Parathyroid adenoma (tissue), 2 donors: ENCODE data around the gene PKHD1.

Experiments used
- H2AFZ ChIP-seq: fragments of 300-600 bp; sonication (generic); one replicate; pipeline ENCODE4 v1.7.0; 2017; ENCODE audit warnings: antibody characterized with exemption, mild to moderate bottlenecking
- H3K27ac ChIP-seq: fragments of 300-600 bp; sonication (generic); one replicate; pipeline ENCODE4 v1.7.0; 2017
- H3K27me3 ChIP-seq: fragments of 300-600 bp; sonication (generic); one replicate; pipeline ENCODE4 v1.7.0; 2017; ENCODE audit warnings: low read length; ENCODE audit not compliant: control insufficient read depth, insufficient read depth
- H3K36me3 ChIP-seq: fragments of 300-600 bp; sonication (generic); one replicate; pipeline ENCODE4 v1.7.0; 2017; ENCODE audit warnings: low read length; ENCODE audit not compliant: control insufficient read depth, insufficient read depth
- H3K4me1 ChIP-seq: fragments of 300-600 bp; sonication (generic); one replicate; pipeline ENCODE4 v1.7.0; 2017; ENCODE audit warnings: control low read depth
- H3K4me2 ChIP-seq: fragments of 300-600 bp; sonication (generic); one replicate; pipeline ENCODE4 v1.7.0; 2017; ENCODE audit warnings: low read length
- H3K4me3 ChIP-seq: fragments of 300-600 bp; sonication (generic); one replicate; pipeline ENCODE4 v1.7.0; 2017; ENCODE audit warnings: low read depth, low read length
- H3K79me2 ChIP-seq: fragments of 300-600 bp; sonication (generic); one replicate; pipeline ENCODE4 v1.7.0; 2017; ENCODE audit warnings: control low read depth
- H3K9ac ChIP-seq: fragments of 300-600 bp; sonication (generic); one replicate; pipeline ENCODE4 v1.7.0; 2017; ENCODE audit warnings: mild to moderate bottlenecking
- H3K9me3 ChIP-seq: fragments of 300-600 bp; sonication (generic); one replicate; pipeline ENCODE4 v1.7.0; 2017; ENCODE audit warnings: low read length; ENCODE audit not compliant: control insufficient read depth
- TF ChIP-seq, protein P1 (sequence below): fragments of 300-600 bp; sonication (generic); IDR thresholded peaks from one replicate; pipeline ENCODE4 v1.7.0; 2017; ENCODE audit warnings: antibody characterized with exemption, mild to moderate bottlenecking
- donor health status: primary hyperparathyroidism.

Gene PKHD1

DNA sequence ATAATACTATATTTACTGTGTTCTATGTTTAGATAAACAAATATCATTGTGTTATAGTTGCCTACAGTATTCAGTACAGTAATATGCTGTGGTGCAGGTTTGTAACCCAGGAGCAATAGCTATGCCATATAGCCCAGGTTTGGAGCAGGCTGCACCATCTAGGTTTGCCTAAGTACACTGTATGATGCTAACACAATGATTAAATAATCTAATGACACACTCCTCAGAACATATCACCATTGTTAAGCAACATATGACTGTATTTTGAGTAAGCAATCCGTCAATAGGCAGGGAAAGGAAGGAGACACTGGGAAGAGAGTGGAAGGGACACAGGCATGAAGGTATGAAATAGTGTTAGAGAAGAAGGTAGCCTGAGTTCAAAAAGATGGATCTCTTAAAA is 369.9 kb downstream of the PKHD1 start:
- Histone ChIP-seq H2AFZ (no peak overlapping the region), H3K9ac (no peak overlapping the region), H3K36me3 (no peaks in the 10 kb centered on the region), H3K4me2 (no peak overlapping the region), H3K4me3 (no peak overlapping the region), H3K27me3 (no peaks in the 10 kb centered on the region), H3K4me1 (no peaks in the 10 kb centered on the region), H3K9me3 (no peaks in the 10 kb centered on the region), H3K79me2 (no peaks in the 10 kb centered on the region), H3K27ac (no peak overlapping the region)
- TF ChIP-seq, protein P1, sequence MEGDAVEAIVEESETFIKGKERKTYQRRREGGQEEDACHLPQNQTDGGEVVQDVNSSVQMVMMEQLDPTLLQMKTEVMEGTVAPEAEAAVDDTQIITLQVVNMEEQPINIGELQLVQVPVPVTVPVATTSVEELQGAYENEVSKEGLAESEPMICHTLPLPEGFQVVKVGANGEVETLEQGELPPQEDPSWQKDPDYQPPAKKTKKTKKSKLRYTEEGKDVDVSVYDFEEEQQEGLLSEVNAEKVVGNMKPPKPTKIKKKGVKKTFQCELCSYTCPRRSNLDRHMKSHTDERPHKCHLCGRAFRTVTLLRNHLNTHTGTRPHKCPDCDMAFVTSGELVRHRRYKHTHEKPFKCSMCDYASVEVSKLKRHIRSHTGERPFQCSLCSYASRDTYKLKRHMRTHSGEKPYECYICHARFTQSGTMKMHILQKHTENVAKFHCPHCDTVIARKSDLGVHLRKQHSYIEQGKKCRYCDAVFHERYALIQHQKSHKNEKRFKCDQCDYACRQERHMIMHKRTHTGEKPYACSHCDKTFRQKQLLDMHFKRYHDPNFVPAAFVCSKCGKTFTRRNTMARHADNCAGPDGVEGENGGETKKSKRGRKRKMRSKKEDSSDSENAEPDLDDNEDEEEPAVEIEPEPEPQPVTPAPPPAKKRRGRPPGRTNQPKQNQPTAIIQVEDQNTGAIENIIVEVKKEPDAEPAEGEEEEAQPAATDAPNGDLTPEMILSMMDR: no peak

DNA sequence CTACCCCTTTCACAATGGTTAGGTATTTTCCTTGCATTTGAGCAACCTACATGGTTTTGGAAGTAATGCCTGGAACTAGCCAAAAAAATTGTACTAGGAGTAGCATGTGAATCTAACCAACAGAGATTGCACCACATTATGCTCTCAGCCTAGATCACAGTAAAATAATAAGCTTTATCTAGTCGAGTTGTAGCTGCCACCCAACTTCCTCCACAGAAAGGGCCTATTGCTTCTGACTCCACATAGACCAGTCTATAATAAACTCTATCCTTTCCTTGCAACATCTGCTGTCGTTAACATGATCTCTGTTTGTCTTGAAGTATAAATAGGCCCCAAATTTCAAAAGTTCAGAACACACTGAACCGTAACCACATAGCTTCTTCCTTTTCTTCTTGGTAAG is 375.5 kb downstream of the PKHD1 start:
- no peaks in the 10 kb centered on the region for H3K9me3 ChIP-seq
- no peak overlapping the region for H3K4me3 ChIP-seq
- TF ChIP-seq, protein P1: no peak
- no peaks in the 10 kb centered on the region for H3K4me1 ChIP-seq
- H3K36me3 ChIP-seq: no peaks in the 10 kb centered on the region
- no peak overlapping the region for H3K27ac ChIP-seq
- no peak overlapping the region for H2AFZ ChIP-seq
- no peak overlapping the region for H3K4me2 ChIP-seq
- no peak overlapping the region for H3K9ac ChIP-seq
- no peaks in the 10 kb centered on the region for H3K79me2 ChIP-seq
- H3K27me3 ChIP-seq: no peaks in the 10 kb centered on the region

DNA sequence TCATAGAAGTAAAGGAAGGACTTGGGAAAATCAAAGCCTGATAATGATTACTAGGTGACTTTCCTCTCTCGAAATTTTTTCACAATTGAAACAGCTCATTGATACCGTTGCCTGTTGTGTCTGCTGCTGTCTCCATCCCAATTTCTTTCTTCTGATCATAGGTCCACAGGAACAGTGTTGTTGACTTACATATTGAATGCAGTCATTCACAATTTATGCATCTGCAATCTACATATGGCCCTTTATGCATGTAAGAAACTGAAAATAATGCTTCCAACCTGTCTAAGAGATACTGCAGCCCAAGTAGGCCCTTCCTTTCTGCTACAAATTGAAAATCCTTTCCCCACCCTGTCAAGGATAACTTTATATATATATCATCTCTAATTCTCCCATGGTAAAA is 381.3 kb downstream of the PKHD1 start:
- Histone ChIP-seq H3K4me1 (no peaks in the 10 kb centered on the region), H3K36me3 (no peaks in the 10 kb centered on the region), H3K27ac (no peak overlapping the region), H3K9me3 (no peaks in the 10 kb centered on the region), H2AFZ (no peak overlapping the region), H3K9ac (no peak overlapping the region), H3K4me2 (no peak overlapping the region), H3K79me2 (no peaks in the 10 kb centered on the region), H3K27me3 (no peaks in the 10 kb centered on the region), H3K4me3 (no peak overlapping the region)
- TF ChIP-seq, protein P1: no peak

DNA sequence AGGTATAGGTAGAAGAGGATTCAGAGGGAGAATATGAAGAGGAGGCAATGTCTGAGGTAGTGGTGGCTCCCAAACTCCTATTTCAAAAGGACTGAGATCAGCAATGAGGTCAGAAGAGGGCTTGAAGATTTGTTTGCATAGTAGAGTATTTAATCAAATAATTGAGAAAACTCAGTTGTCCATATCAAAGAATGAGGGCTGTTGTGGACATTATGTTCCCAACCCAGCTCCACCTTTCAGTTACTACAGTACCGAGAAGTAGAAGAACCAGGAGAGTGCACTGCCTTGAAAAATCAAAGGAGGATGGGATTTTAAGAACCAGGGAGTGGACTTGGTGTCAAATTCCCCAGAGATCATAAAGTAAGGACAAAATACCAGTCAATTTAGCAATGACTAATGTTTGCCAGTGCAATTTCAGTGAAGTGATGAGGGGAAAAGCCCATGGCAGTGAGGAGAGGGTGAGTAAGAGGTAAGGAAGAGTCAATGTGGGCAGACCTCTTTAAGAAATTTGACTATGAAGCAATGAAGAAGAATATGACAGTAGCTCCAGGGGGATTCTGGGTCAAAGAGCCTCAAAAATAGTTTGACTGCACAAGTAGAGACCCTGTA is 382.4 kb downstream of the PKHD1 start:
- Histone ChIP-seq H3K4me3 (no peak overlapping the region), H3K9ac (no peak overlapping the region), H2AFZ (no peak overlapping the region), H3K27ac (no peak overlapping the region), H3K79me2 (no peaks in the 10 kb centered on the region), H3K36me3 (no peaks in the 10 kb centered on the region), H3K4me2 (no peak overlapping the region), H3K9me3 (no peaks in the 10 kb centered on the region), H3K4me1 (no peaks in the 10 kb centered on the region), H3K27me3 (no peaks in the 10 kb centered on the region)
- TF ChIP-seq, protein P1: no peak

DNA sequence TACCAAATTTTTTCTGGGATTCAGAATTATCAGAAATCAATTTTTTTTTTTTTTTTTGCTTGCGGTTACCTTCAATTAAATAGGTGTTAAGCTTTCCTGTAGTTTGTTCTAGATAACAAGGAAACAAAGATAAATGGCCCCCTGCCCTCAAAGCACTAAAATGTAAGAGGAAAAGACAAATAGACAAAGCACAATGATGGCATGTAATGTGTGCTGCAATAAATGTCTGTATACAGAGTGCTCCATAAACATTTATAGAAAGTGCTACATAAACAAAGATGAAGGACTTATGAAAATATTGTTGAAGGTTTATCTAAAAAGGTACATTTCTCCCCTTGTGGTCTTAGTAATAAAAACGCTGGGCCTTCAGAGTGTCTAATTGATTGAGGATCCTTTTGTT is 384.6 kb downstream of the PKHD1 start:
- H3K4me2 ChIP-seq: no peak overlapping the region
- TF ChIP-seq, protein P1: no peak
- H3K4me3 ChIP-seq: no peak overlapping the region
- no peaks in the 10 kb centered on the region for H3K27me3 ChIP-seq
- H3K9ac ChIP-seq: no peak overlapping the region
- H2AFZ ChIP-seq: no peak overlapping the region
- no peaks in the 10 kb centered on the region for H3K36me3 ChIP-seq
- no peaks in the 10 kb centered on the region for H3K79me2 ChIP-seq
- no peaks in the 10 kb centered on the region for H3K4me1 ChIP-seq
- no peak overlapping the region for H3K27ac ChIP-seq
- H3K9me3 ChIP-seq: no peaks in the 10 kb centered on the region
